Body of pancreas (tissue), 4 donors: ENCODE results near the gene LRRC37B.
"Not testable (repeated sequence)": the region's sequence is repeated elsewhere in the genome, so short reads cannot be mapped to it uniquely, and the experiment has no call there.

Source experiments
- CTCF ChIP-seq, 7 experiments: fragments of 450-650 bp in 4 of 7; fragments of 200-600 bp in 3 of 7; sonication (generic) in 3 of 7; IDR thresholded peaks; one replicate each; pipeline ENCODE4 v1.5.1; 2016 to 2019; ENCODE audit warnings: antibody characterized with exemption in 7 of 7
- POLR2A ChIP-seq, 3 donors: fragments of 450-650 bp; IDR thresholded peaks; one replicate each; pipeline ENCODE4 v1.6.1; 2016; ENCODE audit warnings: antibody characterized with exemption in 3 of 3, mild to moderate bottlenecking in 2 of 3

DNA sequence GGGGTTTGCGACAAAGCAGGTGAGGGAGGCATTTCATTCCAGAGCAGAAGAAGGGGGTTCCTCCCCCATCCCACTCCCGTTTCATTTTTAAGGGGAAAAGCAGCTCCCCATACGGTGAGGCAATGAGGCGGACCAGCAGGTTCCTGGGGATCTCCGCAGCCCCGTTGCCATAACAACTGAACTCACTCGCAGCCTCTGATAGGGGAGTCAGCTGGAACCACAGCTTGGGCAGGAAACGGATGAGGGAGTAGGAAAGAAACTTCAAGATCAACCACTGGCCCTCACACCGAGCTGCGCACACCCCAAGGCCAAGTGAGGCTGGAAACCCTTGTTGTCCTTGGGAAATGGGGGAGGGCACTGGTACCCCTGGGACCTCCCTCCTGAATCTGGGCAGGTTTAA is 72.6 kb downstream of the LRRC37B start:
- not testable (repeated sequence) for TF ChIP-seq CTCF, POLR2A (IDR thresholded peaks at IDR 0.05)
